HCT116 (cell line): ENCODE measurements around the gene HPF1. TPM values are rescaled to one million over a fixed set of nuclear protein-coding genes. Genes with fewer than 3 reads are reported as not detected.

Source experiments
- ATAC-seq: fragments of 200-7000 bp; cut with Tn5 transposase; 2 replicates; pipeline ENCODE4 v1.9.1; 2020; ENCODE audit warnings: mild to moderate bottlenecking, moderate library complexity
- BruUV-seq: library from RNA; stranded (reverse); fragments of 400-500 nt; replicated peaks from 2 replicates; lab custom pipeline; 2021; lab: Mats Ljungman, UMichigan
- CTCF ChIA-PET: fragments of 300-600 bp; sonication (Branson Sonifier 250); formaldehyde crosslinking; loops from one replicate; lab custom pipeline; 2021; ENCODE audit warnings: antibody characterized with exemption; lab: Charles Lee
- POLR2A ChIA-PET: fragments of 300-600, 350-600 bp; sonication (Branson Sonifier 250); formaldehyde crosslinking; loops from one replicate; lab custom pipeline; 2021; ENCODE audit warnings: antibody characterized with exemption; lab: Charles Lee
- RAD21 ChIA-PET, 2 experiments: fragments of 300-600 bp; sonication (Branson Sonifier 250); formaldehyde crosslinking; loops; one replicate each; lab custom pipeline; 2023; ENCODE audit warnings: low total read pairs in 2 of 2; ENCODE audit not compliant: uncharacterized antibody in 2 of 2, unreplicated experiment in 2 of 2, low non-redundant PET in 1 of 2; lab: Charles Lee
- DNase-seq: peaks from one replicate; pipeline ENCODE4 v3.0.0-alpha.2; 2010; ENCODE audit warnings: low read depth, low spot score
- H2AFZ ChIP-seq: fragments of 200-600 bp; shearing (Covaris generic), sonication (generic); 2 replicates; pipeline ENCODE4 v1.6.1; 2017; ENCODE audit warnings: low read depth, mixed run types, mixed read lengths, antibody characterized with exemption, low read length; ENCODE audit not compliant: poor library complexity, severe bottlenecking
- H3K27ac ChIP-seq: 2 replicates; pipeline ENCODE4 v1.5.1; 2012; ENCODE audit warnings: low read depth, low read length
- H3K27me3 ChIP-seq: fragments of 200-600 bp; sonication (generic); 2 replicates; pipeline ENCODE4 v1.6.1; 2016; ENCODE audit warnings: mixed run types, low read length, mixed read lengths; ENCODE audit not compliant: insufficient read depth
- H3K36me3 ChIP-seq, 2 experiments: fragments of 200-500 bp in 1 of 2; fragments of 200-600 bp in 1 of 2; sonication (Bioruptor generic) in 1 of 2; sonication (generic) in 1 of 2; 2 replicates each; pipeline versions ENCODE4 v1.5.1 to v1.6.1; 2014 to 2016; ENCODE audit warnings: low read length in 2 of 2, inconsistent platforms in 1 of 2, mixed read lengths in 1 of 2, mixed run types in 1 of 2; ENCODE audit not compliant: insufficient read depth in 2 of 2, control insufficient read depth in 1 of 2
- H3K4me1 ChIP-seq, 2 experiments: fragments of 200-600 bp in 1 of 2; sonication (generic) in 1 of 2; 2 replicates each; pipeline versions ENCODE4 v1.5.1 to v1.6.1; 2012 to 2017; ENCODE audit warnings: low read length in 2 of 2, inconsistent platforms in 1 of 2, mild to moderate bottlenecking in 1 of 2, mixed read lengths in 1 of 2, mixed run types in 1 of 2, moderate library complexity in 1 of 2; ENCODE audit not compliant: insufficient read depth in 2 of 2, control insufficient read depth in 1 of 2
- H3K4me2 ChIP-seq: fragments of 200-600 bp; sonication (generic); 2 replicates; pipeline ENCODE4 v1.6.1; 2017; ENCODE audit warnings: mixed run types, low read length, mixed read lengths
- H3K4me3 ChIP-seq, 2 experiments: fragments of 200-600 bp in 1 of 2; sonication (generic) in 1 of 2; replicated peaks in 1 of 2; 2 replicates each; pipeline ENCODE4 v1.5.1; 2011 to 2016; ENCODE audit warnings: low read length in 2 of 2, control low read depth in 1 of 2, low read depth in 1 of 2, mild to moderate bottlenecking in 1 of 2, mixed read lengths in 1 of 2, mixed run types in 1 of 2
- H3K79me2 ChIP-seq: fragments of 200-600 bp; sonication (generic); 2 replicates; pipeline ENCODE4 v1.6.1; 2017; ENCODE audit warnings: mild to moderate bottlenecking, mixed run types, low read length, moderate library complexity, mixed read lengths; ENCODE audit not compliant: insufficient read depth
- H3K9ac ChIP-seq: fragments of 200-600 bp; sonication (generic); 2 replicates; pipeline ENCODE4 v1.6.1; 2016; ENCODE audit warnings: low read length, mixed read lengths
- H3K9me2 ChIP-seq: fragments of 200-600 bp; sonication (generic), shearing (Covaris generic); 2 replicates; pipeline ENCODE4 v1.6.1; 2017; ENCODE audit warnings: mixed run types, mild to moderate bottlenecking, moderate library complexity; ENCODE audit not compliant: insufficient read depth
- H3K9me3 ChIP-seq, 2 experiments: fragments of 200-500 bp in 1 of 2; fragments of 200-600 bp in 1 of 2; sonication (Bioruptor generic) in 1 of 2; sonication (generic) in 1 of 2; 2 replicates each; pipeline ENCODE4 v1.6.1; 2014 to 2017; ENCODE audit warnings: low read length in 2 of 2, mixed read lengths in 2 of 2, inconsistent platforms in 1 of 2, low read depth in 1 of 2, mild to moderate bottlenecking in 1 of 2, mixed run types in 1 of 2, moderate library complexity in 1 of 2; ENCODE audit not compliant: control insufficient read depth in 1 of 2, insufficient read depth in 1 of 2
- H4K20me1 ChIP-seq: fragments of 200-600 bp; sonication (generic), shearing (Covaris generic); 2 replicates; pipeline ENCODE4 v1.6.1; 2017; ENCODE audit warnings: mixed run types, mild to moderate bottlenecking, moderate library complexity; ENCODE audit not compliant: insufficient read depth
- CBX3 ChIP-seq: IDR thresholded peaks from 2 replicates; pipeline ENCODE4 v1.6.1; 2012; ENCODE audit warnings: low read depth
- CEBPB ChIP-seq: IDR thresholded peaks from 2 replicates; pipeline ENCODE4 v1.6.1; 2012; ENCODE audit warnings: low read depth
- EGR1 ChIP-seq: IDR thresholded peaks from 2 replicates; pipeline ENCODE4 v1.6.1; 2012; ENCODE audit warnings: low read depth
- ELF1 ChIP-seq: IDR thresholded peaks from 2 replicates; pipeline ENCODE4 v1.6.1; 2012; ENCODE audit warnings: low read depth, borderline replicate concordance
- EZH2phosphoT487 ChIP-seq: fragments of 200-600 bp; IDR thresholded peaks from 2 replicates; pipeline ENCODE4 v1.6.1; 2018; ENCODE audit warnings: antibody characterized with exemption, borderline replicate concordance
- MAX ChIP-seq: IDR thresholded peaks from 2 replicates; pipeline ENCODE4 v1.6.1; 2012
- POLR2A ChIP-seq: IDR thresholded peaks from 2 replicates; pipeline ENCODE4 v1.7.0; 2011; ENCODE audit warnings: borderline replicate concordance; ENCODE audit not compliant: insufficient read depth, insufficient read length; ENCODE audit errors: extremely low read depth
- POLR2AphosphoS5 ChIP-seq: IDR thresholded peaks from 2 replicates; pipeline ENCODE4 v1.6.1; 2011; ENCODE audit warnings: mild to moderate bottlenecking, low read depth, low read length, moderate library complexity
- RAD21 ChIP-seq: IDR thresholded peaks from 2 replicates; pipeline ENCODE4 v1.6.1; 2012; ENCODE audit warnings: low read depth, mild to moderate bottlenecking
- SP1 ChIP-seq: IDR thresholded peaks from 2 replicates; pipeline ENCODE4 v1.6.1; 2012; ENCODE audit warnings: low read depth
- YY1 ChIP-seq: IDR thresholded peaks from 2 replicates; pipeline ENCODE4 v1.6.1; 2011; ENCODE audit warnings: low read length, low read depth, moderate library complexity, mild to moderate bottlenecking; ENCODE audit not compliant: insufficient replicate concordance; ENCODE audit errors: extremely low read depth
- ZBTB33 ChIP-seq: IDR thresholded peaks from 2 replicates; pipeline ENCODE4 v1.6.1; 2011; ENCODE audit warnings: mild to moderate bottlenecking, low read length, moderate library complexity; ENCODE audit not compliant: insufficient replicate concordance; ENCODE audit errors: extremely low read depth
- ZFX ChIP-seq: fragments of 450-650 bp; IDR thresholded peaks from 2 replicates; pipeline ENCODE4 v1.6.1; 2017
- intact Hi-C: fragments of 100-400 bp; cut with micrococcal nuclease; formaldehyde crosslinking; loops from 2 replicates; pipeline ENCODE4 v1.10.0; 2022
- total RNA-seq: library from RNA; stranded (reverse); gene quantifications from one replicate; pipeline ENCODE4 v1.2.1, GENCODE V29; 2021; ENCODE audit not compliant: unreplicated experiment

The HPF1 gene
- total RNA-seq, 1 experiment from 2014 or later = 32.6 TPM

GRCh38 chr4:169770416-169770815 is 12.7 kb upstream of the HPF1 start:
- peaks cover 0 to 6% of the 10 kb centered on the region in 2 experiments; a peak in 2 of 4 replicates for H3K4me1 ChIP-seq
- BruUV-seq = no TSS peak
- H3K27ac ChIP-seq = no peak overlapping the region
- no peaks in the 10 kb centered on the region for H3K79me2 ChIP-seq
- H3K4me3 ChIP-seq = no peak overlapping the region
- ChIA-PET RAD21 (no interaction called here), CTCF (no interaction called here), POLR2A (no interaction called here)
- no peak overlapping the region for H2AFZ ChIP-seq
- no peaks in the 10 kb centered on the region for H3K36me3 ChIP-seq
- ATAC-seq = no peak
- H4K20me1 ChIP-seq = no peaks in the 10 kb centered on the region
- no peak overlapping the region for H3K9ac ChIP-seq
- H3K27me3 ChIP-seq = no peaks in the 10 kb centered on the region
- DNase-seq = no peak
- no peaks in the 10 kb centered on the region for H3K9me3 ChIP-seq
- intact Hi-C loops = no loop called here
- H3K4me2 ChIP-seq = no peak overlapping the region
- TF ChIP-seq POLR2A (no peak), ELF1 (no peak), EGR1 (no peak), RAD21 (no peak), SP1 (no peak), YY1 (no peak), CEBPB (no peak), ZFX (no peak), POLR2AphosphoS5 (no peak), MAX (no peak), ZBTB33 (no peak), EZH2phosphoT487 (no peak), CBX3 (no peak)
- no peaks in the 10 kb centered on the region for H3K9me2 ChIP-seq
